22Rv1 (cell line): ENCODE data around the gene FAM50B.

ENCODE experiments used
- ZFX ChIP-seq: fragments of 450-650 bp; IDR thresholded peaks from 2 replicates; pipeline ENCODE4 v1.6.1; 2017; ENCODE audit warnings: antibody characterized with exemption, borderline replicate concordance
- TF ChIP-seq, protein P1 (sequence below): fragments of 450-650 bp; IDR thresholded peaks from 2 replicates; pipeline ENCODE4 v1.5.1; 2017; ENCODE audit warnings: mild to moderate bottlenecking

DNA sequence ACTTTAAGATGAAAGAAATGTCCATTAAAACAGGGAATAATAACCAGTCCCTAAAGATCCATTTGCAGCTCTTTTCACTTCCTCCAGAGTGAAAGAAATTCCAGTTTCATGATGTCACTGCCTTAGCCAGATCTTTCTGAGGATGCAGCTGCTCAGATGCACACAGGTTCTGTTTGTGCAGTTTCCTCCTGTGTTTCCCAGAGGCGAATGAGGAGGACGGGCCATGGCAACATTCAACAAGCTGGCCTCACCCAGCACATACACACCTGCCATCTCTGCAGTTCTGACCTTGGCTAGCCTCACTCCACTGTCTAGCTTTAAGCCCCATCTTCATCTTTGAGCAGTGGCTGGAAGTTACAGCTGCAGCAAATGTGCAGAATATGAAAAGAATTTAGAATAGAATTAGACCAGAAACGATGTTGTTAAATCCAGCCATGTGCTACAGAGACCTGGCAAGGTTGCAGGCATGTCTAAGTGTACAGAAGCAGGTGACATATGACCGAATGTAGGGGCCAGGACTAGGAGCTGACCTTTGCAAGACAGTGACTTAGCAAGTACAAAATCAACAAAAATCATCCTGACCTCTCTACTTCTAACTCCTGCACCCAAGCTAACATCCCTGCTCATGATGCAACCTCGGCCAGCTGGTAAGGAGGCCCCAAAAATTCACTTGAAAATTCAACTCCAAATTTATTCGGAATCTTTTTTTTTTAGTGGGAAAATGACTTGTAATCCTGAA, 35.0 kb downstream of the FAM50B start:
- TF ChIP-seq, protein P1, sequence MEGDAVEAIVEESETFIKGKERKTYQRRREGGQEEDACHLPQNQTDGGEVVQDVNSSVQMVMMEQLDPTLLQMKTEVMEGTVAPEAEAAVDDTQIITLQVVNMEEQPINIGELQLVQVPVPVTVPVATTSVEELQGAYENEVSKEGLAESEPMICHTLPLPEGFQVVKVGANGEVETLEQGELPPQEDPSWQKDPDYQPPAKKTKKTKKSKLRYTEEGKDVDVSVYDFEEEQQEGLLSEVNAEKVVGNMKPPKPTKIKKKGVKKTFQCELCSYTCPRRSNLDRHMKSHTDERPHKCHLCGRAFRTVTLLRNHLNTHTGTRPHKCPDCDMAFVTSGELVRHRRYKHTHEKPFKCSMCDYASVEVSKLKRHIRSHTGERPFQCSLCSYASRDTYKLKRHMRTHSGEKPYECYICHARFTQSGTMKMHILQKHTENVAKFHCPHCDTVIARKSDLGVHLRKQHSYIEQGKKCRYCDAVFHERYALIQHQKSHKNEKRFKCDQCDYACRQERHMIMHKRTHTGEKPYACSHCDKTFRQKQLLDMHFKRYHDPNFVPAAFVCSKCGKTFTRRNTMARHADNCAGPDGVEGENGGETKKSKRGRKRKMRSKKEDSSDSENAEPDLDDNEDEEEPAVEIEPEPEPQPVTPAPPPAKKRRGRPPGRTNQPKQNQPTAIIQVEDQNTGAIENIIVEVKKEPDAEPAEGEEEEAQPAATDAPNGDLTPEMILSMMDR: no peak
- TF ChIP-seq ZFX: no peak
